ENCODE measurements around the gene HERPUD2. TPM values are rescaled to one million over a fixed set of nuclear protein-coding genes. Genes with fewer than 3 reads are reported as not detected.
A peak's percentile ranks its signal among the peaks of the same experiment; 100 is the strongest.

HERPUD2 gene
- 19.8 TPM for total RNA-seq

GRCh38 chr7:35694784-35695472 lies at the start of gene HERPUD2:
Gene HERPUD2 (minus strand): TSS chr7:35695135. CDS start chr7:35694330, 805 bp downstream.
- Histone ChIP-seq H3K9me3 (ENCODE audit: control insufficient read depth in 3 of 3, low read length in 3 of 3) (no peaks in the 10 kb centered on the region), H3K27me3 (ENCODE audit: control insufficient read depth in 3 of 3, insufficient read depth in 3 of 3, low read length in 3 of 3) (no peaks in the 10 kb centered on the region), H3K9ac (ENCODE audit: low read depth in 1 of 3, low read length in 3 of 3) (peak within 1 kb of the TSS; percentile 88 to 95 (median 94)), H3K27ac (ENCODE audit: low read depth, low read length) (peak within 1 kb of the TSS; percentile 90), H3K4me1 (ENCODE audit: control insufficient read depth in 3 of 3, insufficient read depth in 3 of 3, low read length in 3 of 3) (peaks cover 34 to 42% (median 36%) of the 10 kb centered on the region in 3 donors), H3K4me3 (ENCODE audit: low read length in 3 of 3) (peak within 1 kb of the TSS; percentile 86 to 98 (median 96)), H3K36me3 (ENCODE audit: control insufficient read depth in 3 of 3, insufficient read depth in 3 of 3, low read length in 3 of 3) (peaks cover 2 to 3% (median 2%) of the 10 kb centered on the region in 3 donors)

GRCh38 chr7:35738889-35739288 lies 44.0 kb upstream of the HERPUD2 start:
- Histone ChIP-seq H3K27ac (ENCODE audit: low read depth, low read length) (no peak overlapping the region), H3K4me1 (ENCODE audit: control insufficient read depth in 3 of 3, insufficient read depth in 3 of 3, low read length in 3 of 3) (peaks cover 0 to 5% (median 4%) of the 10 kb centered on the region in 3 donors), H3K36me3 (ENCODE audit: control insufficient read depth in 3 of 3, insufficient read depth in 3 of 3, low read length in 3 of 3) (no peaks in the 10 kb centered on the region), H3K9me3 (ENCODE audit: control insufficient read depth in 3 of 3, low read length in 3 of 3) (no peaks in the 10 kb centered on the region), H3K27me3 (ENCODE audit: control insufficient read depth in 3 of 3, insufficient read depth in 3 of 3, low read length in 3 of 3) (no peaks in the 10 kb centered on the region), H3K4me3 (ENCODE audit: low read length in 3 of 3) (no peak overlapping the region), H3K9ac (ENCODE audit: low read depth in 1 of 3, low read length in 3 of 3) (no peak overlapping the region)

- Histone ChIP-seq H3K9ac (ENCODE audit: low read depth in 1 of 3, low read length in 3 of 3) (no peak overlapping the region), H3K4me1 (ENCODE audit: control insufficient read depth in 3 of 3, insufficient read depth in 3 of 3, low read length in 3 of 3) (peaks cover 0 to 8% (median 7%) of the 10 kb centered on the region in 3 donors), H3K9me3 (ENCODE audit: control insufficient read depth in 3 of 3, low read length in 3 of 3) (no peaks in the 10 kb centered on the region), H3K27ac (ENCODE audit: low read depth, low read length) (no peak overlapping the region), H3K27me3 (ENCODE audit: control insufficient read depth in 3 of 3, insufficient read depth in 3 of 3, low read length in 3 of 3) (no peaks in the 10 kb centered on the region), H3K4me3 (ENCODE audit: low read length in 3 of 3) (no peak overlapping the region), H3K36me3 (ENCODE audit: control insufficient read depth in 3 of 3, insufficient read depth in 3 of 3, low read length in 3 of 3) (no peaks in the 10 kb centered on the region)
Observed at GRCh38 chr7:35736725-35737124, 41.8 kb upstream of the HERPUD2 start.

GRCh38 chr7:35735396-35735795 lies 40.5 kb upstream of the HERPUD2 start:
- Histone ChIP-seq H3K36me3 (ENCODE audit: control insufficient read depth in 3 of 3, insufficient read depth in 3 of 3, low read length in 3 of 3) (no peaks in the 10 kb centered on the region), H3K9ac (ENCODE audit: low read depth in 1 of 3, low read length in 3 of 3) (no peak overlapping the region), H3K27me3 (ENCODE audit: control insufficient read depth in 3 of 3, insufficient read depth in 3 of 3, low read length in 3 of 3) (no peaks in the 10 kb centered on the region), H3K9me3 (ENCODE audit: control insufficient read depth in 3 of 3, low read length in 3 of 3) (no peaks in the 10 kb centered on the region), H3K4me1 (ENCODE audit: control insufficient read depth in 3 of 3, insufficient read depth in 3 of 3, low read length in 3 of 3) (peaks cover 0 to 8% (median 7%) of the 10 kb centered on the region in 3 donors), H3K4me3 (ENCODE audit: low read length in 3 of 3) (no peak overlapping the region), H3K27ac (ENCODE audit: low read depth, low read length) (no peak overlapping the region)

DNA sequence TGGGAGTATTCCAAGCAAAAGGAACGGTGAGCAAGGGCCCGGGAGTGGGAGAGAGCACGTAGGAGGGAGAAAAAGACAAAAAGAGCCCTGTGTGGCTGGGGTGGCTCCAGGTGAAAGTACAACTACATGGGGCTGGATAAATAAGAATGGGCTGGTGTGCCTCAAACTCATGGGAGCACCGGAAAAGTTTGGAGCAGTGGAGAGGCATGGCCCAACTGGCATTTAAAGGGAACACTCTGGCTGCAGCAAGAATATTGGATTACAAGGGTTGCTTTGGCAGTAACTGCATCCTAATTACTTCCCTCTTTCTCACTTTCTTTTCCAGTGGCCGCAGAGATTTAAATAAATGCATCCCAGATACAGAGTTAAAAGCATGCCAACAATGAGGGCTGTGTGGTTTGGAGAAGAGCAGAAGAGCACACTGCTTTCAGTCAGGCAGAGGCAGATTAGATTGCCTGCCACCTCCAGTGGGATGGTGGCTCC lies 39.1 kb upstream of the HERPUD2 start:
- Histone ChIP-seq H3K9me3 (ENCODE audit: control insufficient read depth in 3 of 3, low read length in 3 of 3) (no peaks in the 10 kb centered on the region), H3K27me3 (ENCODE audit: control insufficient read depth in 3 of 3, insufficient read depth in 3 of 3, low read length in 3 of 3) (no peaks in the 10 kb centered on the region), H3K36me3 (ENCODE audit: control insufficient read depth in 3 of 3, insufficient read depth in 3 of 3, low read length in 3 of 3) (no peaks in the 10 kb centered on the region), H3K4me1 (ENCODE audit: control insufficient read depth in 3 of 3, insufficient read depth in 3 of 3, low read length in 3 of 3) (peaks cover 4 to 17% (median 10%) of the 10 kb centered on the region in 3 donors), H3K9ac (ENCODE audit: low read depth in 1 of 3, low read length in 3 of 3) (no peak overlapping the region), H3K4me3 (ENCODE audit: low read length in 3 of 3) (peak overlapping the region in 1 of 3 donors; percentile 2), H3K27ac (ENCODE audit: low read depth, low read length) (no peak overlapping the region)

DNA sequence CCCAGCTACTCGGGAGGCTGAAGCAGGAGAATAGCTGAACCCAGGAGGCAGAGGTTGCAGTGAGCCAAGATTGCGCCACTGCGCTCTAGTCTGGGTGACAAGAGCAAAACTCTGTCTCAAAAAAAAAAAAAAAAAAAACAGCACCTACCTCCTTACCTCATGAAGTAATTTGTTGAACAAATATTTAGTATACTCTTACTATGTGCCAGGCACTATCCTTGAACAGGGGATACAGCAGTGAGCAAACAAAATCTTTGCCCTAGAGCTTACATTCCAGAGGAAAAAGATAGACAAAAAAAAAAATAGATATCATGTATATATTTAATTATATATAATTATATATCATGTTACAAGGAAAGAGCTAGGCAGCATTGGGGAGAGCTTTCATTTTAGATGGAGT lies 36.4 kb upstream of the HERPUD2 start:
- Histone ChIP-seq H3K4me3 (ENCODE audit: low read length in 3 of 3) (no peak overlapping the region), H3K9ac (ENCODE audit: low read depth in 1 of 3, low read length in 3 of 3) (no peak overlapping the region), H3K36me3 (ENCODE audit: control insufficient read depth in 3 of 3, insufficient read depth in 3 of 3, low read length in 3 of 3) (no peaks in the 10 kb centered on the region), H3K27ac (ENCODE audit: low read depth, low read length) (no peak overlapping the region), H3K4me1 (ENCODE audit: control insufficient read depth in 3 of 3, insufficient read depth in 3 of 3, low read length in 3 of 3) (peaks cover 7 to 38% (median 26%) of the 10 kb centered on the region in 3 donors), H3K9me3 (ENCODE audit: control insufficient read depth in 3 of 3, low read length in 3 of 3) (no peaks in the 10 kb centered on the region), H3K27me3 (ENCODE audit: control insufficient read depth in 3 of 3, insufficient read depth in 3 of 3, low read length in 3 of 3) (no peaks in the 10 kb centered on the region)

GRCh38 chr7:35729061-35729783 lies 34.3 kb upstream of the HERPUD2 start:
- Histone ChIP-seq H3K27me3 (ENCODE audit: control insufficient read depth in 3 of 3, insufficient read depth in 3 of 3, low read length in 3 of 3) (no peaks in the 10 kb centered on the region), H3K4me3 (ENCODE audit: low read length in 3 of 3) (no peak overlapping the region), H3K27ac (ENCODE audit: low read depth, low read length) (no peak overlapping the region), H3K9ac (ENCODE audit: low read depth in 1 of 3, low read length in 3 of 3) (no peak overlapping the region), H3K4me1 (ENCODE audit: control insufficient read depth in 3 of 3, insufficient read depth in 3 of 3, low read length in 3 of 3) (peaks cover 7 to 37% (median 23%) of the 10 kb centered on the region in 3 donors), H3K9me3 (ENCODE audit: control insufficient read depth in 3 of 3, low read length in 3 of 3) (no peaks in the 10 kb centered on the region), H3K36me3 (ENCODE audit: control insufficient read depth in 3 of 3, insufficient read depth in 3 of 3, low read length in 3 of 3) (no peaks in the 10 kb centered on the region)

DNA sequence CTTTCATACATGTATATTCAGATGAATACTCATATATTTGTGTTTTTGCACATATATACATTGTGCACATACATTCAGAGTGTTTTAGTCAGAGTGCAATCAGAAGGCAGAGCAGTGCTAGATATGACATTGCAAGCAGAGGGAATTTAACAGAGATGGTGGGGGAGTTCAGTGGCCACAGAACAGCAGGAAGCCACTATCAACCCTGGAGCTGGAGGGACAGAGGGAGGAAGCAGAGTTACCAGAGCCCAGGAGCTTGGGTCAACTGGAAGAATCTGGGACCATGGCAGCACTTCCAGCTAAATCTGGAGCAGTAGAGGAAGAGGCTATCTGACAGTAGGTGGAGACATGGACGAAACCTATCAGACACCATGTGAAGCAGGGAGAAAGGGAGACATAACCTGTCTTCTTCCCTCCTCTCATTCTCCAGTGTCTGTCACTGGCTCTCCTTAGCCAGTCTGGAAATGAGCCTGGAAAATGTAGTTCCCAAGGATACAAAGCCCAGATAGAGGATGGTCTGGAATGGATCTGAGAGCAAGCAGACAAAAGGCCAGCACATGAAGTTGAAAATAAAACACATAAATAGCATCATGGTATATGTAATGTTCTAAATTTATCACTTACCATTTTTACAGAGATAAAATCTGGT lies 33.6 kb upstream of the HERPUD2 start:
- no peak overlapping the region for H3K9ac ChIP-seq (ENCODE audit: low read depth in 1 of 3, low read length in 3 of 3)
- no peak overlapping the region for H3K4me3 ChIP-seq (ENCODE audit: low read length in 3 of 3)
- H3K4me1 ChIP-seq (ENCODE audit: control insufficient read depth in 3 of 3, insufficient read depth in 3 of 3, low read length in 3 of 3) = peaks cover 7 to 32% (median 18%) of the 10 kb centered on the region in 3 donors
- H3K36me3 ChIP-seq (ENCODE audit: control insufficient read depth in 3 of 3, insufficient read depth in 3 of 3, low read length in 3 of 3) = no peaks in the 10 kb centered on the region
- no peaks in the 10 kb centered on the region for H3K27me3 ChIP-seq (ENCODE audit: control insufficient read depth in 3 of 3, insufficient read depth in 3 of 3, low read length in 3 of 3)
- no peak overlapping the region for H3K27ac ChIP-seq (ENCODE audit: low read depth, low read length)
- H3K9me3 ChIP-seq (ENCODE audit: control insufficient read depth in 3 of 3, low read length in 3 of 3) = no peaks in the 10 kb centered on the region

DNA sequence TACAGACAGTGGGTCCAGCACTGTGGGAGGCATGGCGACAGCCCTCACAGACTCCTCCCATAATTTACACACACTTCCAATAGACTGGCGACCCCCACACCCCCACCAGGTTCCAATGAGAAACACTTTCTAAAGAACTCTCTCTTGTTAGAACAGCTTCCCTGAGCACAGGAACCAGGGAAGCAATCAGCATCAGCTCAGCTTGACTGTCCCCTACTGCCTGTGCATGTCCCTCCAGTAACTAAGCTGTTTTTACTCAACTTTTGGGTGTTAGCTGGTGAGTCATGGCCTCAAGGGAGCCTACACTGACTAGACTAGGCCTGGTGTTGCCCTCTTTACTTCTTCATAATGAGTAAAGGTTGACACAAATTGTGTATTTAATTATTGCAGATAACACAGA lies 32.6 kb upstream of the HERPUD2 start:
- Histone ChIP-seq H3K4me1 (ENCODE audit: control insufficient read depth in 3 of 3, insufficient read depth in 3 of 3, low read length in 3 of 3) (peaks cover 7 to 32% (median 18%) of the 10 kb centered on the region in 3 donors), H3K36me3 (ENCODE audit: control insufficient read depth in 3 of 3, insufficient read depth in 3 of 3, low read length in 3 of 3) (no peaks in the 10 kb centered on the region), H3K27me3 (ENCODE audit: control insufficient read depth in 3 of 3, insufficient read depth in 3 of 3, low read length in 3 of 3) (no peaks in the 10 kb centered on the region), H3K4me3 (ENCODE audit: low read length in 3 of 3) (no peak overlapping the region), H3K27ac (ENCODE audit: low read depth, low read length) (no peak overlapping the region), H3K9me3 (ENCODE audit: control insufficient read depth in 3 of 3, low read length in 3 of 3) (no peaks in the 10 kb centered on the region), H3K9ac (ENCODE audit: low read depth in 1 of 3, low read length in 3 of 3) (no peak overlapping the region)
